Right kidney (tissue), 1 donor: ENCODE results near the gene RBP5.

Source experiments
- DNase-seq: peaks from one replicate; pipeline ENCODE4 v3.0.0-alpha.2; 2016

RBP5 gene

DNA sequence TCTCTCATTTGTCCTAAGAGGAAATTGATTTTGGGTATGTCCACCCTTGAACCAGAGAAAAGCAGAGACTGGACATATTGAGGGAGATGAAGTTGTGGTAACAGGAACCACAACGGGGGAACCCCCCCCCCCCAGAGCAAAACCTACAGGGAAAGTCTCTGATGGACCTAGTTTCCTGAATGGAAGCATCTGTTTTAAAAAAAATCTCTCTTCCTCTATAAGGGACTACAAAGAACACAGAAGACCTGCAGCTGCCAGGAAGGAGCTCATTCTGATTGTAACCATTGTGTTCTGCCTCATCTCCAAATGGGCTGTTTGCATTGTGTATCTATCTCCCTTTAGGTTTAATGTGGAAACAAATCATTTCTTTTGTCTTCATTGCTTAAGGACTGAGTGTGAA, 54.7 kb downstream of the RBP5 start:
- DNase-seq = no peak
